ENCODE data around the gene NAA38. TPM values are rescaled to one million over a fixed set of nuclear protein-coding genes. Genes with fewer than 3 reads are reported as not detected.

Gene NAA38
- total RNA-seq, 1 experiment from 2014 or later: 103 TPM

GRCh38 chr17:7894226-7894625 lies 36.9 kb upstream of the NAA38 start (continued):
- TF ChIP-seq YY1 (IDR thresholded peaks at IDR 0.05; ENCODE audit: extremely low read depth, insufficient replicate concordance, low read depth, low read length): no peak

DNA sequence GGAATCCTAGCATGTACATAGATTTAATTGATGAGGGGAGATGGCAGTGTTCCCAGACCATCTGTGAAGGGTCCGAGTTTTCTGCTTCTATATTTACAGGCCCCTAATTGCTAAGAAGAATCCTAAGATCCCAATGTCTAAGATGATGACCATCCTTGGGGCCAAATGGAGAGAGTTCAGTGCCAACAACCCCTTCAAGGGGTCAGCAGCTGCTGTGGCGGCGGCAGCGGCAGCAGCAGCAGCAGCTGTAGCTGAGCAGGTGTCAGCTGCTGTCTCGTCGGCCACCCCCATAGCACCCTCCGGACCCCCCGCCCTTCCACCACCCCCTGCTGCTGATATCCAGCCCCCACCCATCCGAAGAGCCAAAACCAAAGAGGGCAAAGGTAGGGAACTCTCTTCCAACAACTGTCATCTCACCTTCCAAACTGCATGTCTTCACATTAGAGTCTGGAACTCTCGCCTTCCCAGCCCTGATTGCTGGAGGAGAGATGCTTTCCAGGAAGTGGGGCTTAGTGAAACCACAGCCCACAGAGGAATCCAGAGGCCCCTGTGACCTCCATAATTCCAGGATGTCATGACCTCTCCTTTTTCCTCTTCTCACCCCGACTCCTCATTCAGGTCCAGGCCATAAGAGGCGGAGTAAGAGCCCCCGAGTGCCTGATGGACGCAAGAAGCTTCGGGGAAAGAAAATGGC lies 36.0 kb upstream of the NAA38 start:
- Histone ChIP-seq H3K9ac (ENCODE audit: low read length) (no peak overlapping the region), H3K79me2 (ENCODE audit: insufficient read depth, low read length) (peaks cover 13% of the 10 kb centered on the region), H3K9me3 (ENCODE audit: control insufficient read depth in 1 of 2, insufficient read depth in 1 of 2, low read depth in 1 of 2, low read length in 2 of 2) (no peaks in the 10 kb centered on the region), H3K36me3 (ENCODE audit: control insufficient read depth in 1 of 2, insufficient read depth in 2 of 2, low read length in 2 of 2) (peaks cover 26 to 32% of the 10 kb centered on the region in 2 experiments; a peak in 3 of 4 replicates), H3K27me3 (ENCODE audit: insufficient read depth, low read length) (no peaks in the 10 kb centered on the region), H3K4me1 (ENCODE audit: control insufficient read depth in 1 of 2, insufficient read depth in 2 of 2, low read length in 2 of 2) (peaks cover 16 to 17% of the 10 kb centered on the region in 2 experiments), H3K9me2 (ENCODE audit: insufficient read depth) (no peaks in the 10 kb centered on the region), H4K20me1 (ENCODE audit: insufficient read depth) (no peaks in the 10 kb centered on the region), H3K4me3 (replicated peaks in 1 of 2; ENCODE audit: low read depth in 1 of 2, low read length in 2 of 2) (no peak overlapping the region), H3K27ac (ENCODE audit: low read depth, low read length) (no peak overlapping the region), H3K4me2 (ENCODE audit: low read length) (no peak overlapping the region), H2AFZ (ENCODE audit: low read depth, low read length, poor library complexity, severe bottlenecking) (no peak overlapping the region)
- intact Hi-C loops (cut with micrococcal nuclease): no loop called here
- no peak for TF ChIP-seq CEBPB (IDR thresholded peaks at IDR 0.05; ENCODE audit: low read depth)
- no peak for TF ChIP-seq POLR2AphosphoS5 (IDR thresholded peaks at IDR 0.05; ENCODE audit: low read depth, low read length)
- no peak for TF ChIP-seq FOSL1 (IDR thresholded peaks at IDR 0.05; ENCODE audit: low read depth)
- TF ChIP-seq ZFX (IDR thresholded peaks at IDR 0.05): no peak
- no peak for TF ChIP-seq POLR2A (IDR thresholded peaks at IDR 0.05; ENCODE audit: borderline replicate concordance, extremely low read depth, insufficient read depth, insufficient read length)
- TF ChIP-seq CTCF (IDR thresholded peaks at IDR 0.05 in 2 of 3, conservative IDR thresholded peaks at IDR 0.05 in 1 of 3; ENCODE audit: borderline replicate concordance in 1 of 3, insufficient read depth in 1 of 3, low read depth in 2 of 3, low read length in 2 of 3): no peak
- TF ChIP-seq REST (IDR thresholded peaks at IDR 0.05; ENCODE audit: low read depth): no peak
- TF ChIP-seq EZH2 (IDR thresholded peaks at IDR 0.05): no peak
- TF ChIP-seq SRF (IDR thresholded peaks at IDR 0.05; ENCODE audit: low read depth): no peak
- TF ChIP-seq JUND (IDR thresholded peaks at IDR 0.05): no peak
- TF ChIP-seq SIN3A (IDR thresholded peaks at IDR 0.05; ENCODE audit: low read depth): no peak
- no peak for TF ChIP-seq ATF3 (IDR thresholded peaks at IDR 0.05)
- ATAC-seq (no peak), DNase-seq (ENCODE audit: low read depth, low spot score) (no peak)
- POLR2A ChIA-PET: no interaction called here
- CTCF ChIA-PET: interaction anchor here (0.5 kb wide), 1 partner anchor 31 kb away, joined by 3 read pairs; no protein-coding TSS in a partner anchor
- RAD21 ChIA-PET (ENCODE audit: low non-redundant PET in 1 of 2, low total read pairs in 2 of 2, uncharacterized antibody in 2 of 2, unreplicated experiment in 2 of 2): no interaction called here
- no TSS peak for BruUV-seq (replicated peaks)

Data from HCT116 (cell line).